D721Med (cell line): ENCODE measurements around the gene ADAM22.

Experiments used
- DNase-seq: peaks from one replicate; pipeline ENCODE4 v3.0.0; 2011; ENCODE audit warnings: low spot score; ENCODE audit not compliant: insufficient read length
- FAIRE-seq: peaks from 2 replicates; lab custom pipeline; 2011; peaks lifted over from hg19 to GRCh38; lab: Jason Lieb, UNC
- TF ChIP-seq, protein P1 (sequence below): IDR thresholded peaks from 2 replicates; pipeline ENCODE4 v1.5.1; 2012; ENCODE audit warnings: mild to moderate bottlenecking, control low read depth; ENCODE audit not compliant: insufficient read depth; ENCODE audit errors: missing control alignments

ADAM22 gene

DNA sequence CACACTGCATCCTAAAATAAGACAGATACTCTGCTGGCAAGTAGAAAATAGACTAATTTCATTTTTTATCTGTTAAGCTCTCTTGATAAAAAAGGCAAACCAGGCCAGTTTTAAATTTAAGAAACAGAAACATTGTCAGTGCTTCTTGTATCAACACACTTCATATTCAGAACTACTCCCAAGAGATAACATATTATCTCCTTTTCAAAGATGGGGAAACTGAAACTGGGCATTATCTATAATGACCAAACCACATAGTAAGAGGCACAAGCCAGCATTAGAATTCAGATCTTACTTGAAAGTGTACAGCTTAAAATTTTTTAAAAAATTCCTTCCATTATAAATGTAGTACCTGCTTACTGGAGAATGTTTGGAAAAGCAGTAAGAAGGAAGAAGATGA is 271.1 kb downstream of the ADAM22 start:
- DNase-seq (no peak), FAIRE-seq (no peak)
- TF ChIP-seq, protein P1, sequence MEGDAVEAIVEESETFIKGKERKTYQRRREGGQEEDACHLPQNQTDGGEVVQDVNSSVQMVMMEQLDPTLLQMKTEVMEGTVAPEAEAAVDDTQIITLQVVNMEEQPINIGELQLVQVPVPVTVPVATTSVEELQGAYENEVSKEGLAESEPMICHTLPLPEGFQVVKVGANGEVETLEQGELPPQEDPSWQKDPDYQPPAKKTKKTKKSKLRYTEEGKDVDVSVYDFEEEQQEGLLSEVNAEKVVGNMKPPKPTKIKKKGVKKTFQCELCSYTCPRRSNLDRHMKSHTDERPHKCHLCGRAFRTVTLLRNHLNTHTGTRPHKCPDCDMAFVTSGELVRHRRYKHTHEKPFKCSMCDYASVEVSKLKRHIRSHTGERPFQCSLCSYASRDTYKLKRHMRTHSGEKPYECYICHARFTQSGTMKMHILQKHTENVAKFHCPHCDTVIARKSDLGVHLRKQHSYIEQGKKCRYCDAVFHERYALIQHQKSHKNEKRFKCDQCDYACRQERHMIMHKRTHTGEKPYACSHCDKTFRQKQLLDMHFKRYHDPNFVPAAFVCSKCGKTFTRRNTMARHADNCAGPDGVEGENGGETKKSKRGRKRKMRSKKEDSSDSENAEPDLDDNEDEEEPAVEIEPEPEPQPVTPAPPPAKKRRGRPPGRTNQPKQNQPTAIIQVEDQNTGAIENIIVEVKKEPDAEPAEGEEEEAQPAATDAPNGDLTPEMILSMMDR = no peak

- DNase-seq = no peak
- TF ChIP-seq, protein P1 = no peak
- no peak for FAIRE-seq
These were observed 272.2 kb downstream of the ADAM22 start for GRCh38 chr7:88206254-88206653.

- TF ChIP-seq, protein P1 = no peak
- no peak for FAIRE-seq
These were observed 274.5 kb downstream of the ADAM22 start for GRCh38 chr7:88208521-88208920.

DNA sequence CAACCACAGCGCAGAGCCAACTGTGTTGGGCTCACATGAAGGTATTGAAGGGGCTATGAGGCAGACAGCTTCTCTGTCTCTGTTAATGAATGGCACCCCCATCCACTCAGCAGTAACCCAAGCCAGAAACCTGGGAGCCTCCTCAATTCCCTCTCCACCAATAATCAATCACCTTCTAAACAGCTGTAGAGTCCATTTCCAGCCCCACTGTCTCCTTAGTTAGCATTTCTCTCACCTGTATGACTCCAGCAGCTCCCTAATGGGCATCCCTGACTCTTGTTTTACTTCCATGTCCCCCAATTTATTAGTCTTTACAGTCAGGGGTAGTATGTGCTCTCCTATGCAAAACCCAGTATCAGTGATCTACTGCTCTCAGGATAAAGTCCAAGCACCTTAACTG is 278.9 kb downstream of the ADAM22 start:
- no peak for DNase-seq
- TF ChIP-seq, protein P1 = no peak
- no peak for FAIRE-seq

More at GRCh38 chr7:88208521-88208920, 274.5 kb downstream of the ADAM22 start:
- DNase-seq = no peak

GRCh38 chr7:88214456-88214855 is 280.4 kb downstream of the ADAM22 start:
- FAIRE-seq = no peak
- TF ChIP-seq, protein P1 = no peak

DNA sequence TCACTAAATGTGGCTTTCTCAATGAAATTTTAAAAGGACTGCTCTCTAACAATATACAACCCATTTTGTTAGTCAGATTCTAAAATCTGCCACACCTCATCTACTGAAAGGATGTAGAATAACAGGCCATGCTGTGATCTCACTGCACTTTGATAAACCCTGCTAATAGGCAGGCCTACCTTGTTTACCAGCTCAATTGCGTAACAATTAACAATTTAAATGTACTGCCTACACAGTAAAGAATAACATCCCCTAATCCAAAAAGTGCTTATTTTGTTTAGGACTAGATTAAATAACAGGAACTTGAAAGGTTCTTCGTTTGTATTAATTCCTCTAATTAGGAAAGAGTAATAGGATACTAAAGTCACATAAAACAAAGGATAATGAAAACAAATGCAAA is 281.2 kb downstream of the ADAM22 start:
- FAIRE-seq = no peak
- no peak for DNase-seq
- TF ChIP-seq, protein P1 = no peak

More at GRCh38 chr7:88214456-88214855, 280.4 kb downstream of the ADAM22 start:
- DNase-seq = no peak

DNA sequence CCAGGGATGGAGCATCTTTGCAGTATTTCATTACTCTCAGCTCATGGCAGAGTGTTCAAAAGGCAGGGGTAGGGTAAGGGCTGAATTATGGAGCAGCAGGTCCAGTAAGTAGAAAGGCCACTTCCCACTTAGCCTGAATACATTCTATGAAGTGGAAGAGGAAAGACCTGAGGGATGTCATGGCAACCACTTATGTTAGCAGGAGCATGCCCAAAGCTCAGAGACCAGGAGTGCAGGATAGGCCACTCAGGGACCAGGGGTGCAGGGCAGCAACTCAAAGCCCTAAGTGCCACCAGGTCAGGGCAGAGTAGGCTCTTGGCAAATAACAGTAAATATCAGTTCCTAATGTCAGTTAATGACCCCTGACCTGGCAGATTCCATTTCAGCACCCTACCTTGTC is 282.2 kb downstream of the ADAM22 start:
- DNase-seq (no peak), FAIRE-seq (no peak)
- TF ChIP-seq, protein P1 = no peak
